Activated B cell treated with CpG ODN at 0.5 μM for 24 hours (primary cell): Measurements from ENCODE around the gene RC3H2. TPM values are rescaled to one million over a fixed set of nuclear protein-coding genes. Genes with fewer than 3 reads are reported as not detected.

Experiments used
- ATAC-seq: fragments of 200-7000 bp; cut with Tn5 transposase; one replicate; pipeline ENCODE4 v1.10.0; 2021; ENCODE audit warnings: low read depth, mild to moderate bottlenecking, moderate library complexity
- CTCF ChIA-PET: fragments of 350-600 bp; sonication (Branson Sonifier 250); formaldehyde crosslinking; loops from one replicate; lab custom pipeline; 2021; ENCODE audit warnings: antibody characterized with exemption; lab: Charles Lee
- POLR2A ChIA-PET: fragments of 350-600 bp; sonication (Branson Sonifier 250); formaldehyde crosslinking; loops from one replicate; lab custom pipeline; 2021; ENCODE audit warnings: antibody characterized with exemption; lab: Charles Lee
- DNase-seq: peaks from one replicate; pipeline ENCODE4 v3.0.0; 2022
- H3K27ac Mint-ChIP-seq: one replicate; pipeline ENCODE4 v1.8.0; 2020; ENCODE audit warnings: mixed read lengths
- H3K27me3 Mint-ChIP-seq: one replicate; pipeline ENCODE4 v1.8.0; 2021; ENCODE audit warnings: mixed read lengths
- H3K36me3 Mint-ChIP-seq: one replicate; pipeline ENCODE4 v1.8.0; 2021; ENCODE audit warnings: low read depth, mixed read lengths
- H3K4me1 Mint-ChIP-seq: one replicate; pipeline ENCODE4 v1.8.0; 2021; ENCODE audit warnings: mixed read lengths
- H3K4me3 Mint-ChIP-seq: one replicate; pipeline ENCODE4 v1.8.0; 2020; ENCODE audit warnings: mild to moderate bottlenecking, mixed read lengths
- H3K9me3 Mint-ChIP-seq: one replicate; pipeline ENCODE4 v1.8.0; 2020; ENCODE audit warnings: mixed read lengths
- CTCF ChIP-seq: fragments of 200-600 bp; IDR thresholded peaks from one replicate; pipeline ENCODE4 v1.8.0; 2022; ENCODE audit warnings: antibody characterized with exemption, mild to moderate bottlenecking
- intact Hi-C: fragments of 100-400 bp; cut with micrococcal nuclease; formaldehyde crosslinking; loops from one replicate; pipeline ENCODE4 v1.15.1; 2024
- total RNA-seq: library from RNA; stranded (reverse); gene quantifications from 2 replicates; pipeline ENCODE4 v1.2.3, GENCODE V29; 2022

Gene RC3H2
- total RNA-seq, 1 donor from 2014 or later: 62.7 TPM

DNA sequence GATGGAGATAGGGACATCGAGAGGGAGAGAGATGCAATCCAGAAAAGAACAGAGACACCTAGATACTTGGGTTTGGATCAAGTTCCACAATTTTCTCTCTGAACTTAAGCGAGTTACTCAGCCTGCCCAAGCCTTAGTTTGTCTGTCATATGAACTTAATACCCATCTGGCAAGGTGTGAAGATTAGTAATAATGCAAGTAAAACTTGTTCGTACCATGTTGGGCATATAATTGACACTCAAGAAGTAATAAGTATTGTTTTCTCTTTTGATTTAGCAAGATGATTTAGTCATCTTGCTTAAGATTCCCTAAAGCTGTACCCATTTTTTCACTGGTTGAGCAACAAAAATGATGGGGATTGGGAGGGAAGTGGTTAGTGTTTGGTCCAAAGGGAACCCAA, 43.2 kb upstream of the RC3H2 start:
- CTCF ChIA-PET: no interaction called here
- no peak for ATAC-seq
- Mint-ChIP-seq H3K27me3 (no peaks in the 10 kb centered on the region), H3K27ac (no peak overlapping the region), H3K36me3 (peaks cover 17% of the 10 kb centered on the region), H3K9me3 (no peaks in the 10 kb centered on the region), H3K4me3 (no peak overlapping the region), H3K4me1 (peaks cover 29% of the 10 kb centered on the region)
- intact Hi-C loops: no loop called here
- DNase-seq: no peak
- POLR2A ChIA-PET: interaction anchor here (1.2 kb wide), 1 partner anchor 17 kb away, joined by 4 read pairs; the partner anchor contains the start of gene ZBTB26
- no peak for TF ChIP-seq CTCF

- Mint-ChIP-seq H3K36me3 (peaks cover 18% of the 10 kb centered on the region), H3K4me1 (peaks cover 35% of the 10 kb centered on the region), H3K27me3 (no peaks in the 10 kb centered on the region), H3K27ac (no peak overlapping the region), H3K4me3 (no peak overlapping the region), H3K9me3 (no peaks in the 10 kb centered on the region)
- ATAC-seq (no peak), DNase-seq (no peak)
- CTCF ChIA-PET: no interaction called here
- intact Hi-C loops: no loop called here
- no peak for TF ChIP-seq CTCF
- POLR2A ChIA-PET: interaction anchor here (0.6 kb wide), 1 partner anchor 10 kb away, joined by 3 read pairs; no protein-coding TSS in a partner anchor
These were observed 41.4 kb upstream of the RC3H2 start for GRCh38 chr9:122946461-122947005.

GRCh38 chr9:122944960-122945888, 40.1 kb upstream of the RC3H2 start:
- DNase-seq (no peak), ATAC-seq (no peak)
- no peak for TF ChIP-seq CTCF
- Mint-ChIP-seq H3K27ac (peak overlapping the region; percentile 7), H3K27me3 (no peaks in the 10 kb centered on the region), H3K4me1 (peaks cover 39% of the 10 kb centered on the region), H3K9me3 (no peaks in the 10 kb centered on the region), H3K4me3 (no peak overlapping the region), H3K36me3 (peaks cover 23% of the 10 kb centered on the region)
- ChIA-PET CTCF (no interaction called here), POLR2A (interaction anchor here (0.7 kb wide), 1 partner anchor 32 kb away, joined by 3 read pairs; the partner anchor contains the start of gene ZBTB6)
- intact Hi-C loops: no loop called here

DNA sequence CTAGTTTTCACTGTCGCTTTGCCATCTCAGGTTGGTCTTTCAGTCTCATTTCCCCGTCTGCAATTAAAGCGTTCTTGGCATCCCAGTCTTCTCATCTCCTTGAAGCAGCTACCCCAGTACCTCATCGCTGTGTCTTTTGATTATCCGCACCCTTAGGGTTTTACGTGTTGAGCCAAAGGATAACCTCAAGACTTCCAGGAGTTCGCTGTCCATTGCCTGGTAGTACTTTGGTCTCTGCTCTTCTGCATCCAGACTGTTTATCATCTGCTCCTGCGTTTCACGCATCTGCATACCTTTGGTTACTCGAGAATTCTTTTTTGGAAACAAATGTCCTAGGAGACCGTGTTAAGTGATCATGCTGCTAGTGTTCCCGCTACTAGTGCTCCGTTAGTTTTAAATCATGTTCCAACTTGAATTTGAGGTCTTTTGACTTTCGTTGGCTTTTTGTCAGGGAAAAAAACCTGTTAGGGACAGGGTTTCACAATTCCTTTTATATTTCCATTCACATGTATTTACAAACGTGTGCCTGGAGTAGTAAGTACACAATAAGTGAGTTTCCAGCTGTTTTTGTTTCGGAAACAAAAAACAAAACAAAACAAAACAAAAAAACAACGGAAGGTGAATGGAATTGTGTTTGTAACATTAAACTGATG, 36.5 kb upstream of the RC3H2 start:
- intact Hi-C loops: loop anchor here (1.0 kb wide), 1 partner anchor 113 kb away; the partner anchor contains the start of gene PDCL
- CTCF ChIA-PET: interaction anchor here (0.7 to 1.7 kb wide), 2 partner anchors 10 to 29 kb away, joined by 3 to 7 read pairs; partner anchors contain the start of genes ZBTB26 and ZBTB6

More for the DNA sequence above, 36.5 kb upstream of the RC3H2 start:
- Mint-ChIP-seq H3K27ac (peak overlapping the region; percentile 76), H3K4me3 (peak overlapping the region; percentile 93), H3K27me3 (no peaks in the 10 kb centered on the region), H3K36me3 (peaks cover 30% of the 10 kb centered on the region), H3K9me3 (no peaks in the 10 kb centered on the region), H3K4me1 (peaks cover 31% of the 10 kb centered on the region)
- POLR2A ChIA-PET: interaction anchor here (0.5 to 2.7 kb wide), 8 partner anchors 10 to 135 kb away, joined by 3 to 73 read pairs (median 11); partner anchors contain the start of genes RC3H2, ZBTB26 and ZBTB6
- ATAC-seq (no peak), DNase-seq (no peak)
- no peak for TF ChIP-seq CTCF
